Measurements from ENCODE around the gene FOXO3.
"Not testable (repeated sequence)": the region's sequence is repeated elsewhere in the genome, so short reads cannot be mapped to it uniquely, and the experiment has no call there.

The FOXO3 gene

GRCh38 chr6:108682383-108683119 is 121.8 kb downstream of the FOXO3 start:
- not testable (repeated sequence) for DNase-seq (ENCODE audit: low read depth in 2 of 2)

- not testable (repeated sequence) for DNase-seq (ENCODE audit: low read depth in 2 of 2)
These were observed 123.3 kb downstream of the FOXO3 start for GRCh38 chr6:108683976-108684375.

- no peak for DNase-seq (ENCODE audit: low read depth in 2 of 2)
These were observed 124.1 kb downstream of the FOXO3 start for GRCh38 chr6:108684771-108685329.

- no peak for DNase-seq (ENCODE audit: low read depth in 2 of 2)
These were observed 125.3 kb downstream of the FOXO3 start for GRCh38 chr6:108685970-108686369.

- no peak for DNase-seq (ENCODE audit: low read depth in 2 of 2)
These were observed 126.2 kb downstream of the FOXO3 start for GRCh38 chr6:108686896-108687295.

GRCh38 chr6:108687921-108688320 is 127.2 kb downstream of the FOXO3 start:
- DNase-seq (ENCODE audit: low read depth in 2 of 2), result no peak

- no peak for DNase-seq (ENCODE audit: low read depth in 2 of 2)
These were observed 128.8 kb downstream of the FOXO3 start for GRCh38 chr6:108689272-108690161.

GRCh38 chr6:108690326-108691049 is 129.8 kb downstream of the FOXO3 start:
- no peak for DNase-seq (ENCODE audit: low read depth in 2 of 2)

GRCh38 chr6:108693430-108694154 is 132.9 kb downstream of the FOXO3 start:
- no peak for DNase-seq (ENCODE audit: low read depth in 2 of 2)

GRCh38 chr6:108694816-108695215 is 134.1 kb downstream of the FOXO3 start:
- DNase-seq (ENCODE audit: low read depth in 2 of 2), result no peak

- DNase-seq (ENCODE audit: low read depth in 2 of 2), result no peak
These were observed 136.9 kb downstream of the FOXO3 start for GRCh38 chr6:108697561-108698161.

GRCh38 chr6:108698593-108699289 is 138.0 kb downstream of the FOXO3 start:
- no peak for DNase-seq (ENCODE audit: low read depth in 2 of 2)

- no peak for DNase-seq (ENCODE audit: low read depth in 2 of 2)
These were observed 138.7 kb downstream of the FOXO3 start for GRCh38 chr6:108699290-108700041.

- DNase-seq (ENCODE audit: low read depth in 2 of 2), result no peak
These were observed 141.6 kb downstream of the FOXO3 start for GRCh38 chr6:108702106-108702851.

GRCh38 chr6:108706649-108707048 is 145.9 kb downstream of the FOXO3 start:
- no peak for DNase-seq (ENCODE audit: low read depth in 2 of 2)

GRCh38 chr6:108707328-108707976 is 146.7 kb downstream of the FOXO3 start:
- no peak for DNase-seq (ENCODE audit: low read depth in 2 of 2)

- no peak for DNase-seq (ENCODE audit: low read depth in 2 of 2)
These were observed 149.3 kb downstream of the FOXO3 start for GRCh38 chr6:108710030-108710429.

- no peak for DNase-seq (ENCODE audit: low read depth in 2 of 2)
These were observed 149.8 kb downstream of the FOXO3 start for GRCh38 chr6:108710551-108710950.
